H1 (cell line): ENCODE measurements around the gene RPS6KA5.

Experiments used
- BRCA1 ChIP-seq: IDR thresholded peaks from 2 replicates; pipeline ENCODE4 v1.6.1; 2012; ENCODE audit warnings: low read depth, low read length, improper control_type of control experiment
- POLR2A ChIP-seq, 2 experiments: IDR thresholded peaks; 1 replicate in 1 of 2; 2 replicates in 1 of 2; pipeline ENCODE4 v1.6.1; 2011; ENCODE audit warnings: low read depth in 2 of 2, low read length in 2 of 2, mild to moderate bottlenecking in 2 of 2; ENCODE audit errors: control extremely low read depth in 1 of 2
- TF ChIP-seq, protein P1 (sequence below), 3 experiments: IDR thresholded peaks; 1 replicate in 2 of 3; 2 replicates in 1 of 3; pipeline versions ENCODE4 v1.5.1 to v1.6.1; 2011; ENCODE audit warnings: low read length in 3 of 3, mild to moderate bottlenecking in 3 of 3, inconsistent platforms in 2 of 3, low read depth in 1 of 3, moderate library complexity in 1 of 3; ENCODE audit not compliant: insufficient read depth in 1 of 3; ENCODE audit errors: control extremely low read depth in 1 of 3

DNA sequence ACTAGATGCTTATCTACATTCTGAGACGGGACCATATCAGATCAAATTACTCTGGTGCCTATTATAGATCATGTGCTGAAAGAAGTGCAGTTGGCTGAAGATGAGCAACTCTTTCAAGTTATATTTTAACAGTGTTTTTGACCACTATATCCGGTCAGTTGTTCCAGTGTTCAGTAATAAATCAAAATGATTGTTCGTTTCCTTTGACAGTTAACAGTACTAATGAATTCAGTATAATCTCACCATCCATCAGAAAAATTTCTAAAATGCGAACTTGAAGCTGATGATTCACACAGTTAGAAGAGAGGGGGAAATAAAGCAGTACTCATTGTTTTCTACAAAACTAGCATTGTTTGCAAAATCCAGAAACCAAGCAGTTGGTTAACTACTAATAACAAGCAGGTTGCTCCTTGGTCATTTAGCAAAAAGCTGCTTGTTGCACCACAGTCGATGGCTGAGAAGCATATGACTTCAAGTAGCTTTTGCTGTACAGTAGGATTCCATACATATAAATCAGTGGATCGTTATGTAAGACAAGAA is 2.3 kb downstream of the RPS6KA5 start:
- TF ChIP-seq, protein P1, sequence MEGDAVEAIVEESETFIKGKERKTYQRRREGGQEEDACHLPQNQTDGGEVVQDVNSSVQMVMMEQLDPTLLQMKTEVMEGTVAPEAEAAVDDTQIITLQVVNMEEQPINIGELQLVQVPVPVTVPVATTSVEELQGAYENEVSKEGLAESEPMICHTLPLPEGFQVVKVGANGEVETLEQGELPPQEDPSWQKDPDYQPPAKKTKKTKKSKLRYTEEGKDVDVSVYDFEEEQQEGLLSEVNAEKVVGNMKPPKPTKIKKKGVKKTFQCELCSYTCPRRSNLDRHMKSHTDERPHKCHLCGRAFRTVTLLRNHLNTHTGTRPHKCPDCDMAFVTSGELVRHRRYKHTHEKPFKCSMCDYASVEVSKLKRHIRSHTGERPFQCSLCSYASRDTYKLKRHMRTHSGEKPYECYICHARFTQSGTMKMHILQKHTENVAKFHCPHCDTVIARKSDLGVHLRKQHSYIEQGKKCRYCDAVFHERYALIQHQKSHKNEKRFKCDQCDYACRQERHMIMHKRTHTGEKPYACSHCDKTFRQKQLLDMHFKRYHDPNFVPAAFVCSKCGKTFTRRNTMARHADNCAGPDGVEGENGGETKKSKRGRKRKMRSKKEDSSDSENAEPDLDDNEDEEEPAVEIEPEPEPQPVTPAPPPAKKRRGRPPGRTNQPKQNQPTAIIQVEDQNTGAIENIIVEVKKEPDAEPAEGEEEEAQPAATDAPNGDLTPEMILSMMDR (IDR thresholded peaks at IDR 0.05; ENCODE audit: control extremely low read depth in 1 of 3, insufficient read depth in 1 of 3, low read depth in 1 of 3, low read length in 3 of 3): no peak
- TF ChIP-seq POLR2A (IDR thresholded peaks at IDR 0.05; ENCODE audit: control extremely low read depth in 1 of 2, low read depth in 2 of 2, low read length in 2 of 2): no peak
- TF ChIP-seq BRCA1: no peak
